Fibroblast of mammary gland (primary cell): Measurements from ENCODE around the gene SYT7.
A peak's percentile ranks its signal among the peaks of the same experiment; 100 is the strongest.

Source experiments
- DNase-seq: peaks from one replicate; pipeline ENCODE4 v3.0.0-alpha.2; 2010; ENCODE audit warnings: low read depth
- H3K4me3 ChIP-seq: 2 replicates; pipeline ENCODE4 v1.5.1; 2011; ENCODE audit warnings: low read depth, mild to moderate bottlenecking, low read length, moderate library complexity; ENCODE audit not compliant: control insufficient read depth
- CTCF ChIP-seq: conservative IDR thresholded peaks from 2 replicates; pipeline ENCODE4 v1.5.1; 2011; ENCODE audit warnings: low read depth, low read length, inconsistent platforms; ENCODE audit not compliant: control insufficient read depth, insufficient read depth

The SYT7 gene

GRCh38 chr11:61494381-61494961 is 86.4 kb downstream of the SYT7 start:
- H3K4me3 ChIP-seq = no peak overlapping the region
- DNase-seq = no peak
- TF ChIP-seq CTCF = no peak

GRCh38 chr11:61491736-61492395 is 89.0 kb downstream of the SYT7 start:
- no peak overlapping the region for H3K4me3 ChIP-seq
- TF ChIP-seq CTCF = no peak
- no peak for DNase-seq

DNA sequence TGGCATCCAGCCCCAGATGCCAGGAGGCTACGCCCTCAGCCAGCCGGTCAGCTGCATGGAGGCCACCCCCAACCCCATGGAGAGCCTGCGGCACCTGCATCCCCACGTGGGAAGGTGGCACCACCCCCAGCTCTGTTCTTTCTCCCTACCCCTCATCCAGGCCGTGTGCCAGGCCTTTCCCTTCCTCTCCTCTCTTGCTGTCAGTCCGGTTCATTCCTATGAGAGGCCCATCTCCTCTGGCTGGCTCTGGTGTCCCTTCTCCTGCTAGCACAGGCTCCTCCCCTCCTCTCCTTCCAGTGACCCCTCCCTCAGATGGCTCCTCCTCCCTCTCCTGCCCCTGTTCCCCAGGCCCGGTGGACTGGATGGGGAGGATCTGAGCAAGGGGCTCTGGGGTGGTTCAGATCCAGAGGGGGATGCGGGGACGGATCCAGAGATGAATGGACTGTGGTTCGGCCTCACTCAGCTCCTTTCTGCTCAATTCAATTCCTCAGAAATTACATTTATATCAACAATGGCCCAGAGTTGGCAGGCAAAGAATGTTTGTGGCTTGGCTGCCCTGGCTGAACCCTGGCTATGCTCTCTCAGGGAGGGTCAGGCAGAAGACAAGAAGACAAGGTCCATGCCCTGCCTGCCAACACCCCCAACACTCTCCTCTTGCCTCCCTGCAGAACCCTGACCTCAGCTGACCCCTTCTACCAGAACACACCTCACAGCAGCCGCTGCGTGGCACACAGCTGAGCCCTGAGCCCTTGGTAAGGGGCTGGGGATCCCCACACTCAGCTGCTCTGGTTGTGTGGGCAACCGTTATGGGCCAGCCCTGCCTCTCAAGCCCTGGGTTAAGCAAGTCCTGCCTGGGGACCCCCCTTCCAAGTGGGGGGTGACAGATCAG is 90.8 kb downstream of the SYT7 start:
- TF ChIP-seq CTCF = no peak

GRCh38 chr11:61488651-61489291 is 92.1 kb downstream of the SYT7 start:
- peak; percentile 30 for DNase-seq

More for the DNA sequence above, 90.8 kb downstream of the SYT7 start:
- DNase-seq = peak; percentile 26
- H3K4me3 ChIP-seq = no peak overlapping the region

GRCh38 chr11:61487342-61488025 is 93.4 kb downstream of the SYT7 start:
- TF ChIP-seq CTCF = no peak
- no peak for DNase-seq

More at GRCh38 chr11:61488651-61489291, 92.1 kb downstream of the SYT7 start:
- no peak for TF ChIP-seq CTCF
- no peak overlapping the region for H3K4me3 ChIP-seq

DNA sequence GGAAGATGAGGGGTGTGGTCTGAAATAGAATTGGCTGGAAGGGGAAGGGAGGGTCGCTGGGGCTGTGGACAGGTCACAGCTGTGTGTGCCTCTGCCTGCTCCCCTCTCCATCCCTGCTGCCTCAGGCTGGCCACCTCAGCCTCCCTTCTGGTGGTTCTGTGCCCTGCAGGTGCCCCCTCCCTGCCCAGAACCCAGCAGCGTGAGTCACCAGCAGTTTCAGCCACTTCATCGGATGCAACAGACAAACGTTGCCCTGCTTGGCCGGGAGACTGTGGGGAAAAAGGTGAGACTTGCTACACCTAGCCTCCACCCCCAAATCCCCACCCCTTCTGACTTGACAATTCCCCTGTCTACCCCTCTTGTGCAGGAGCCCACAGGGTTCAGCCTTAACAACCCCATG is 94.1 kb downstream of the SYT7 start:
- no peak overlapping the region for H3K4me3 ChIP-seq
- DNase-seq = no peak
- TF ChIP-seq CTCF = no peak

More at GRCh38 chr11:61487342-61488025, 93.4 kb downstream of the SYT7 start:
- no peak overlapping the region for H3K4me3 ChIP-seq
